HPDE6-E6E7 (cell line): Measurements from ENCODE around the gene RASD2.
A peak's percentile ranks its signal among the peaks of the same experiment; 100 is the strongest.

Experiments used
- DNase-seq: peaks from one replicate; pipeline ENCODE4 v3.0.0; 2011; ENCODE audit warnings: missing footprints; ENCODE audit errors: extremely low spot score

The RASD2 gene

GRCh38 chr22:35560366-35560765, 19.7 kb downstream of the RASD2 start:
- no peak for DNase-seq

- no peak for DNase-seq
Observed at GRCh38 chr22:35560824-35561223, 20.2 kb downstream of the RASD2 start.

GRCh38 chr22:35561796-35562526, 21.3 kb downstream of the RASD2 start:
- peak; percentile 45 for DNase-seq

- no peak for DNase-seq
Observed at GRCh38 chr22:35563211-35563610, 22.6 kb downstream of the RASD2 start.

GRCh38 chr22:35564975-35565867, 24.6 kb downstream of the RASD2 start:
- DNase-seq, result no peak

- DNase-seq, result no peak
Observed at GRCh38 chr22:35567351-35568141, 26.9 kb downstream of the RASD2 start.

GRCh38 chr22:35568751-35569739, 28.4 kb downstream of the RASD2 start:
- DNase-seq, result peak; percentile 47

GRCh38 chr22:35569916-35570315, 29.3 kb downstream of the RASD2 start:
- DNase-seq, result no peak

- no peak for DNase-seq
Observed at GRCh38 chr22:35570686-35571194, 30.1 kb downstream of the RASD2 start.

GRCh38 chr22:35572556-35572955, 31.9 kb downstream of the RASD2 start:
- no peak for DNase-seq

- DNase-seq, result no peak
Observed at GRCh38 chr22:35575116-35575748, 34.6 kb downstream of the RASD2 start.

- no peak for DNase-seq
Observed at GRCh38 chr22:35576671-35577070, 36.0 kb downstream of the RASD2 start.

- no peak for DNase-seq
Observed at GRCh38 chr22:35577799-35578659, 37.4 kb downstream of the RASD2 start.

- no peak for DNase-seq
Observed at GRCh38 chr22:35578836-35579575, 38.4 kb downstream of the RASD2 start.

- DNase-seq, result no peak
Observed at GRCh38 chr22:35580351-35581022, 39.9 kb downstream of the RASD2 start.

- no peak for DNase-seq
Observed at GRCh38 chr22:35581023-35581413, 40.4 kb downstream of the RASD2 start.

- DNase-seq, result no peak
Observed at GRCh38 chr22:35582218-35582860, 41.7 kb downstream of the RASD2 start.
